HUES48 (cell line): Measurements from ENCODE around the gene ATP1A2.

ENCODE experiments used
- H3K27ac ChIP-seq: one replicate; pipeline ENCODE4 v1.7.0; 2013; ENCODE audit warnings: low read depth, low read length, inconsistent platforms
- H3K27me3 ChIP-seq: 2 replicates; pipeline ENCODE4 v1.6.1; 2013; ENCODE audit warnings: mild to moderate bottlenecking, low read length; ENCODE audit not compliant: control insufficient read depth, insufficient read depth
- H3K36me3 ChIP-seq: 2 replicates; pipeline ENCODE4 v1.6.1; 2013; ENCODE audit warnings: low read length; ENCODE audit not compliant: control insufficient read depth, insufficient read depth
- H3K4me1 ChIP-seq: 2 replicates; pipeline ENCODE4 v1.6.1; 2013; ENCODE audit warnings: mild to moderate bottlenecking, low read length; ENCODE audit not compliant: control insufficient read depth, insufficient read depth
- H3K4me3 ChIP-seq: 2 replicates; pipeline ENCODE4 v1.5.1; 2013; ENCODE audit warnings: mild to moderate bottlenecking, low read depth, low read length
- H3K9ac ChIP-seq: 2 replicates; pipeline ENCODE4 v1.6.1; 2013; ENCODE audit warnings: mild to moderate bottlenecking, low read depth, low read length, moderate library complexity
- H3K9me3 ChIP-seq: 2 replicates; pipeline ENCODE4 v1.6.1; 2013; ENCODE audit warnings: low read length; ENCODE audit not compliant: control insufficient read depth, insufficient read depth

The ATP1A2 gene

DNA sequence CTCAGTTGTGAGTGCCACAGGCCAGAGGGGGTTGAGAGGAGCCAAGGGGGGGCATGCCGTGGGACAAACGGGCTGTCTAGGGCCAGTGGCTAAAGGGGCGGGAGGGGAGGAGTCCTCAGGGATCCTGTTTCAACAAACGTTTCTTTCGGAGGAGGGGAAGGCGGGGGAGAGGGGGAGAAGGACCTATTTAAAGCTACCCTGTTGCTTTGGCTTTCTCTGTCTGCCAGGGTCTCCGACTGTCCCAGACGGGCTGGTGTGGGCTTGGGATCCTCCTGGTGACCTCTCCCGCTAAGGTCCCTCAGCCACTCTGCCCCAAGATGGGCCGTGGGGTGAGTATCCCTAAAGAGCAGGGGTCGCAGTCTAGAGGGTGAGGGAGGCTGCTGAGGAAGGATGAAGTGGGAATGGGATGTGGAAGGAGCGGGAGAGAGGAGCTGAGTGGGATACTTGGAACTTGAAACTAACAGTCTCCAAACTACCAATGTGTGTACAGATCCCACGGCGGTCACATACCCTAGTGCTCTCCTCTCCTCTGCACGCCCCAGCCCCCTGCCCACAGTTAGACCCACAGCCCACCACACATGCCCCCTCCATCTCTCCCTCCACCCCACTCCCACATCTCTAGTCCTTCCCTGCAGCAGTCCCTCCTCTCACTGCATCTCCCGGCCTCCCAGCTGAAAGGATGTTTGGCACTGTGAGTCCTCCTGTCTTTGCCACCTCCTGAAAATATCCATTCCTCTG, at the start of gene ATP1A2:
TSS of gene ATP1A2 (plus strand) at position 215 of the 738 bp plus-strand sequence. CDS start at position 318, 103 bp downstream.
- Histone ChIP-seq H3K4me1 (peaks cover 44% of the 10 kb centered on the region), H3K36me3 (no peaks in the 10 kb centered on the region), H3K9ac (no peak within 1 kb of the TSS), H3K9me3 (no peaks in the 10 kb centered on the region), H3K4me3 (peak within 1 kb of the TSS; percentile 58; the same call in 1 of the 2 replicates), H3K27me3 (no peaks in the 10 kb centered on the region), H3K27ac (peak within 1 kb of the TSS; percentile 7)

DNA sequence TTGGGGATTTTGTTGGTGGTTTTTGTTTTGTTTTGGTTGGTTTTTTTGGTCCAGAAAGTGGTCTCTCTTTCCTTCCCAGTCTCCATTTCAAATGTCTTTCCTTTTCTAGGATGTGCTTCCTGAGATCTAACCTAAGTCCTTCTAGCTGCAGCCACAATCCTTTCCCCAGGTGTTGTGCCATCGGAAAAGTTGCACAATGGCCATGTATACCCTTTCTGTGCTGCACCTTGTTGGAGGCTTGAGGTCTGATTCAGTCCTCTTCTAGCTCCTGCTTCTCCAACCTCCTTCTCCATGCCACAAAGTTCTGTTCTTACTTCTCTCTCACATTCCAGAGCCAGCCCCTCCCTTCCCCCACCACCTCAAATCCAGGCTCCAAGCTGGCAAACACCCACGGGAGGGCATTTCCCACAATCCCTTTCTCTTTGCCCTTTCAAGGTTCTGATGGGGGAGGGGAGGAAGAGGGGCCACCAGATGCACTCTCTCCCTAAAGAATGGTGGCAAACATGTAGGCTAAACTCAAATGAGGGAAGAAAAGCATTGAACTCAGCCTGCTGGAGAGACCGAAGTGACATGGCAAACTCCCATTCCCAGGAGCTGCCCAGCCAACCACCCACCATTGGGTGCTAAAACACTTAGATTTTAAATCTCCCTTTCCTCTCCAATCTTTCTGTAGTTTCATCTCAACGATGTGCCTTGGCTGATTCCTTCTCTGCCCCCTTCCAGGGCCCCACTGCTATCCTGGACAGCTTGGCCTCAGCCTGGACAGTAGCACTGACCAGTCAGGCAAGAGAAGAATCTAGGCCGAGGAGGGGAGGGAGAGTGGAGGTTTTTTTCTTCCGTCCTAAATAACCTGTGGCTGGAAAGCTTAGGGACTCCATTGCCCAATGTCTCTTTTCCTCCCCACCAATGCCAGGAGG, 48.5 kb upstream of the ATP1A2 start:
- Histone ChIP-seq H3K4me3 (no peak overlapping the region), H3K27ac (no peak overlapping the region), H3K36me3 (no peaks in the 10 kb centered on the region), H3K9ac (no peak overlapping the region), H3K27me3 (peaks cover 40% of the 10 kb centered on the region), H3K4me1 (peaks cover 17% of the 10 kb centered on the region), H3K9me3 (no peaks in the 10 kb centered on the region)

DNA sequence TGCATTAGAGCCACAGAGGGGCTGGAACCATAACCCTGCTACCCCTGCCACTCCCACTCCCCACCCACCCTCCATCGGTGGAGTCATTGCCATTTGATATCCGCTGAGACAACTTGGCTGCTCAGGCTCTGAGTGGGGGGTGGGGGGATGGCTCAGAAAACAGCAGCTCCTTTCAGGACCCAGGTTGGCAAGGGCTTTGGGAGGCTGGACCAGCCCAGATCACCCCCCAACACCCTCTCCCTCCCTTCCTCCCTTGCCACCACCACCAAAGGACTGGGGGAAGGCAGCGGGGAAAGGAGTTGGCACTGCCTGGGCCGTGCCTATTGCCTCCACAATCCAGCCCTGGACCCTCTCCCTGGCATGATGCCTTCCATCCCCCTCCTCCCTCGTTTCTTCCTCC, 47.3 kb upstream of the ATP1A2 start:
- no peak overlapping the region for H3K9ac ChIP-seq
- no peaks in the 10 kb centered on the region for H3K36me3 ChIP-seq
- H3K9me3 ChIP-seq, result no peaks in the 10 kb centered on the region
- H3K4me3 ChIP-seq, result no peak overlapping the region
- H3K27ac ChIP-seq, result no peak overlapping the region
- peaks cover 12% of the 10 kb centered on the region for H3K4me1 ChIP-seq
- H3K27me3 ChIP-seq, result peaks cover 44% of the 10 kb centered on the region

DNA sequence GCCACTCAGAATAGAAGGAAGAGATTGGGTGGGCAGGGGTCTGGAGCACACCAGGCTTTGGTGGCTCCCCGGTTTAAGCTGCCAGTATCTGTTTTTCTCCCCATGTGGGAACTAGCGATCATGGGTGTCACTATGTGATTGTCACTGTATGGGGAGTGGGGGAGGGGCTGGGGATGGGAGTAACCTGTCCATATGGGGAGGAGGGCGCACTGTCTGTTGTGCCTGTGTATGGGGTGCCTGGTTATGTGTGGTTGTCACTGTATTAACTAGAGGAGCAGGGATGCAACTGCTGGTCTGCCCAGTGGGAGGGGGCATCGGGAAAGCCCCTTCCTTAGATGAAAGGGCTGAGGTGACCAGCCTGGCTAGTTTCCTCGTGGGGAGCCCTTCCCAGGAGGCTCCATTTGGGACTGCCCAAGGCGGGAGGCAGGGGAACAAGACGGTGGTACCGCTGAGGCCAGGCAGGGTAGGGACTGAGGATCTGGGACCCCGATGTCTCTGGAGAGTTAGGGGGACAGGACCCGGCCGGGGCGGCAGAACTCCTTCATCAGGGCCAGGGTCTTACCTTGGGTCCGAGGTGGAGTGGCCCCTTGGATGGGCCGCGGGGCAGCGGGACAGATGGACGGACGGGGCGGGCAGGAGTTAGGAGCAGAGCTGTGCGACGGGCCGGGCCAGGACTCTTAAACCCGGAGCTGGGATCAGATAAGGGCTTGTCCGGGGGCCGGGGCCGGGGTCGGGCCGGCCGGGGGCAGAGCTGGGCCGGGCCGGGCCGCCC, 45.9 kb upstream of the ATP1A2 start, which contains the start of gene KCNJ10:
TSS of gene KCNJ10 (minus strand) at position 701 of the 772 bp plus-strand sequence. CDS start 27,628 bp downstream, outside the sequence.
- Histone ChIP-seq H3K4me1 (peaks cover 12% of the 10 kb centered on the region), H3K27ac (no peak within 1 kb of the TSS), H3K9ac (no peak within 1 kb of the TSS), H3K36me3 (no peaks in the 10 kb centered on the region), H3K4me3 (peak within 1 kb of the TSS; percentile 90), H3K27me3 (peaks cover 48% of the 10 kb centered on the region), H3K9me3 (no peaks in the 10 kb centered on the region)

DNA sequence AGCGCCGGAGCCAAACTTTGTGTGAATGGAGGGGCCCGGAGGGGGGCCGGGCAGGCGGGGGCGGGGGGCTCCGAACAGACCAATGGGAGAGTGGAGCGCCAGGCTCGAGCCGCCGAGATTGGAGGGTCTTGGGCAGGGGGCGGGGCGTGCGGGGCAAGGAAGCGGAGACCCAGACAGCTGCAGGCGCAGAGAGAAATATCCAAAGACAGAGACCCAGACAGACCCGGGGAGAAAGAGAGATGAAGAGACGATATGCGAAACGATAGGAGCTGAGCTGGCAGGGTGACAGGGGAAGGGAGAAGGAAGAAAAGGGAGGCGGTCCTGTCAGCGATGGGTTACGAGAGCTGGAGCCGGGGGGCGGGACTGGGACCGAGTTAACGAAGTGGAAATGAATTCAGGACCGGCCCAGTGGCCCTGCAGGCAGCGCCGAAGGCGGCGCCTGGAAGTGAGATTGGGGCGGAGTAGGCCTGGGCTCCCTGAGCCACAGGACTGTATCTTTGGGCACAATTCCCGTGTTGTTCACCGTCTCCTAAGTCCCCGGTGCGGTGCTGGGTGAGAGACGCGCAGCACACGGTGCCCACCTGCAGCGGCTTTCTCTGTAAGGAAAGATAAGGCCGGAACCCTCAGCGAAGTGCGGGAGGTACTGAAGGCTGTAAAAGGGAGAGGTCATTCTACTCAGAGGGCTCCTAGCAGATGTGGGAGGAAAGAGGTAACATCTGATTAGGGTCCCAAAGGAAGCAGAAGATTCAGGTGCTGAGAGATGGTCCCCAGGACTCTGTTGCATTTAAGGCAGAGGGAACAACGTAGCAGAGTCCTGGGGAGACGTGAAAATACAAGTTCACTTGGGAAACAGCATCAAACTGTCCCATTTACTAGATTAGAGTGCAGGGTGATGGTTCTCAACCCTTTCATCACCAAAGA, 45.1 kb upstream of the ATP1A2 start:
- no peaks in the 10 kb centered on the region for H3K9me3 ChIP-seq
- H3K27me3 ChIP-seq, result peaks cover 48% of the 10 kb centered on the region
- H3K4me3 ChIP-seq, result peak overlapping the region; percentile 90
- H3K27ac ChIP-seq, result no peak overlapping the region
- H3K36me3 ChIP-seq, result no peaks in the 10 kb centered on the region
- H3K4me1 ChIP-seq, result peaks cover 12% of the 10 kb centered on the region
- H3K9ac ChIP-seq, result no peak overlapping the region

DNA sequence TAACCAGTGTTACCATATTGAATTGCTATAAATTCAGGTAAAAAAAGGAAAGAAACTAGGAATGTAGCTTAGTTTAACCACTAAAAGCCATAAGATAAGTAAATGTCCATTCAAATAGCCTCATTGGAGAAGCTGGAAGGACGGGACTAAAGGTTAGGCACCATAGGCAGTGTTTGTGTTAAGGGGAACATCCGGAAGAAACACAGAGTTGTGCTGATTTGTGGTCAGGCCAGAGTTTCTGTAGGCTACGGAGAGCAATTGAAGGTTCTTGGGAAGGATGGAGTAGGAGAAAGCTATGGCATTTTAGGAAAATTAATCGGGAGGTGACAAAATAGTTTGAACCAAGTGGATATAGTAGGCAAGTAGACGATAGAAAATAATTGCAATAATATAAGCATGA, 44.3 kb upstream of the ATP1A2 start:
- Histone ChIP-seq H3K9ac (no peak overlapping the region), H3K27me3 (peaks cover 48% of the 10 kb centered on the region), H3K4me3 (no peak overlapping the region), H3K4me1 (peaks cover 12% of the 10 kb centered on the region), H3K9me3 (no peaks in the 10 kb centered on the region), H3K27ac (no peak overlapping the region), H3K36me3 (no peaks in the 10 kb centered on the region)

DNA sequence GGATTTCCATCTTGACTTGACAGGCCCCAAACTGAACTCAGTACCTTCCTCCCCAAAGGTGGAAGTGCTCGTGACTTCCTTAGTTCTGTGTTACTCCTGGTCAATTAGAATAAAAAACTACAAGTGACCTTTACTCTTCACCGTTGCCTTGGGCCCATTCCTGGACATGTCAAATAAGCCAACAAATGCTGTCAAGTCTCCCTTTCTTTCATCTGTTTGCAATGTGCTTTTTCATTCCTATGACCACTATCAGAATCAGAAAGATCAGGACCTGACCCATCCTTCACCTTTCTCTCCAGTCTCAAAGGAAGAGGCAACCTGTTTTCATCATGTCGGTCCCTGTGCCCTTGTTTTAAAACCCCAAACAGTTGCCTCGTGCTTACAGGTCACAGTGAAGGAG, 40.7 kb upstream of the ATP1A2 start:
- H3K27me3 ChIP-seq, result peaks cover 30% of the 10 kb centered on the region
- no peak overlapping the region for H3K27ac ChIP-seq

DNA sequence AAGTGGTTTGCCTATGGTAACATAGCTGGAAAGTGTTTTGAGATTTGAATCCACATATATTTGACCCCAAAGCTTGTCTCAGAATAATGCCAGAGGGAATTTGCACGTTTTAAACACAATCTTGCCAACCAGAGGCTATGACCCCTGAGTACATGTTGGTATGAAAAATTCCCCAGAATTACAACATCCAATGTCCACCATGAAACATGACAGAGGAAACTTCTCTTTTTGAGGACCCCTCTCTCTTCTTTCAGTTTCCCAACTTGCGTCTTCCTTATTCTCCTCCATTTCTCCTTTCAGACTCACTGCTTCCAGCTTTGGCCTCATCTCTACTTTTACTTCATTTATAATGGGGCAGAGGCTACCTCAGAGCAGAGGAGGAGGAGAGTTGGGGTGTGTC, 39.7 kb upstream of the ATP1A2 start:
- no peaks in the 10 kb centered on the region for H3K36me3 ChIP-seq
- H3K4me1 ChIP-seq, result no peaks in the 10 kb centered on the region
- peaks cover 35% of the 10 kb centered on the region for H3K27me3 ChIP-seq
- no peaks in the 10 kb centered on the region for H3K9me3 ChIP-seq
- H3K27ac ChIP-seq, result no peak overlapping the region
- H3K9ac ChIP-seq, result no peak overlapping the region
- no peak overlapping the region for H3K4me3 ChIP-seq

More for the DNA sequence above, 40.7 kb upstream of the ATP1A2 start:
- H3K9ac ChIP-seq, result no peak overlapping the region
- no peaks in the 10 kb centered on the region for H3K9me3 ChIP-seq
- no peaks in the 10 kb centered on the region for H3K36me3 ChIP-seq
- no peak overlapping the region for H3K4me3 ChIP-seq
- H3K4me1 ChIP-seq, result no peaks in the 10 kb centered on the region

DNA sequence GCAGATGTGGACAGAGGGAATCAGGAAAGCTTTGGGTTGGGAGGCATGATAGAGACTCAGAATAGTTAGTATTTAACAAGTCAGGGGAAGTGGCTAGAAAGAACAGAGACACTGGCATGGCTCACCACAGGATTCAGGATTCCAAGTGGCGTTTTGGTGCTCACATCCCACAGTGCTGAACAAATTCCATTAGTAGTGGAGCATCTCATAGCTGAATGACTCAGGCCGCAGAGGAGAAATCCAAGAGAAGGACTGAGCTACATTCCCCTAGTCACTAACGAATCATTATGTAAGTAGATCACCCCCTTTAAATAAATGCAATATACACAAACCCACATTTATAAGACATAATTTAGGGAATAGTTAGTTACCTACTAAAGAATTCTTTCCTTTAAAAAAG, 39.3 kb upstream of the ATP1A2 start:
- no peaks in the 10 kb centered on the region for H3K4me1 ChIP-seq
- no peak overlapping the region for H3K4me3 ChIP-seq
- no peaks in the 10 kb centered on the region for H3K36me3 ChIP-seq
- H3K27ac ChIP-seq, result no peak overlapping the region
- peaks cover 35% of the 10 kb centered on the region for H3K27me3 ChIP-seq
- H3K9ac ChIP-seq, result no peak overlapping the region
- no peaks in the 10 kb centered on the region for H3K9me3 ChIP-seq

DNA sequence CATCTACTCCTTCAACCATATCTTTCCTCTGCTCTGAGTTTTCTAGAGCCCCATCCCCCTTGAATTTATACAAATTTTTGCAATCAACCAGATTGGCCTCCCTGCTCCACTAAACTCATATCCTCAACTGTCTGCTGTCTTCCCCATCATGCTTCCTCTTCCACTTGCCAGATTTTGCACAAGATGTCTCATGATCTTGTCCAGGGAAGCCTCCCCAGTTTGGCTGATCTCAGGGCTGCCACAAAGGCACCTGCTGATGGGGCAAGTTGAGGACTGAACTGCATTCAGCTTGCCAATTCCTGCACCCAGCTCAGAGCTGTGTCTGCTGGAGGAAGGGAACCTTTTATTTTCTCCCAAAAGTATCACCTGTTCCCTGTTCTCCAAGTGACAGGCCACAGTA, 38.1 kb upstream of the ATP1A2 start:
- H3K4me1 ChIP-seq, result no peaks in the 10 kb centered on the region
- peaks cover 37% of the 10 kb centered on the region for H3K27me3 ChIP-seq

More for the DNA sequence above, 38.1 kb upstream of the ATP1A2 start:
- Histone ChIP-seq H3K36me3 (no peaks in the 10 kb centered on the region), H3K27ac (no peak overlapping the region), H3K4me3 (no peak overlapping the region), H3K9ac (no peak overlapping the region), H3K9me3 (no peaks in the 10 kb centered on the region)
